ENCODE measurements around the gene ANKS3.

The ANKS3 gene

DNA sequence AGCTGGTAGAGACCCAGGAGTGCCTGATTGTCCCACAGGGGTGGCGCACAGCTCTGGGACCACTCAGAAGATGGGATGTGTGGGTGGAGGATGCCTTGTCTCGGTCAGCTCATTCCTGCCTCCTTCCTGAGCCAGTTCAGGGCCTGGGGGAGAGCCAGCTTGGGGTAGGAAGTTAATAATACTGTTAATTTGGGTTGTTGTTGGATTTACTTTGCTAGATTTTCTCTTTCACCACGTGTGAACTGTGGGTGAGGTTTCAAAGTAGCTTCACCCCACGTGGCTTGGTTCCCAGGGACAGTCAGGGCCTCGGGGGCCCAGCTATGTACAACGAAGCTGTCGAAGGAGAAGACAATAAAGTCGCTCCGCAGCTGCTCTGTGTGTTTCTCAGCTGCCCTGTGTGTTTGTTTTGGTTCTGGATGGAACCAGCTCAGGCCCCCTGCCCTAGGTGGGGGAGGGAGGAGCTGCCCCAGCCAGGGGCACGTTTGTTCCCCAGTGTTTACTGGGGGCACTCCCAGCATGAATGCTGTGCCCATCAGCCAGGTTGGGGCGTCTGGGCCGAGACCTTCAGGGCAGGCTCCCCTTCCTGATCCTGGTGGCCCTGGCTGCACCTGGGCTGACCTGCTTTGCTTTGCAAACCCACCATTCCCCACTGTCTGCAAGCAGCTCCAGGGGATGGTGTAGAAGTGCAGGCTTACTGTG lies 38.4 kb downstream of the ANKS3 start:
- DNase-seq (ENCODE audit: low read depth) = no peak

DNA sequence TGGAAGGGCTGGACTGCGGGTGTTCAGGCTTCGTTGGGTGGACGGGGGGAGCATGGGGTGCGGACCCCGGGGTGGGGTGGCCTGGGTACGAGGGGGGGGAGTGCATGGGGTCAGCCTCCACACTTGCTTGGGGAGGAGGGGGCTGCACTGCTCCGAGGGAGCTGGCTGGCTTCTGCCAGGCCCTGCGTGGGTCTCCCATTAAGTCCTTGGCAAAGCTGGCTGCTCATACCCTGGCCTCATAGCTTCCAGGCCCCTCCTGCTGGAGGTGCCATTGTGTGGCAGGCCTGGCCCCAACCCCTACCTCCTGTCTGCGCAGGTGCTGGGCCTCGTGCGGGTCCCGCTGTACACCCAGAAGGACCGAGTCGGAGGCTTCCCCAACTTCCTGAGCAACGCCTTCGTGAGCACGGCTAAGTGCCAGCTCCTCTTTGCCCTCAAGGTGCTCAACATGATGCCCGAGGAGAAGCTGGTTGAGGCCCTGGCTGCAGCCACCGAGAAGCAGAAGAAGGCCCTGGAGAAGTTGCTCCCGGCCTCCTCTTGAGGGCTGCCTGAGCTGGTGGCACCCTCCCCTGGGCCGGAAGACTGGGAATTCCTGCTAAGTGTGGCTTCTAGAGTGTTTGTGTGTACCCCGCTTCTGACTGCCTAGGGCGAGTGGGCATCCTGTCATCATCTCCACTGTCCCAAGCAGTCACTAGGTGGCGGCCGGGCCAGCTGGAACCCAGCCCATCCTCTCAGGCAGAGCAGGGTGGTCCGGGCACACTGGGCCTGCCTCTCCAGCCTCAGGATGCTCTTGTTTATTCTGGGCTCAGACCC lies 39.2 kb downstream of the ANKS3 start:
- no peak for DNase-seq (ENCODE audit: low read depth)

GRCh38 chr16:4693956-4694641 lies 40.0 kb downstream of the ANKS3 start:
- DNase-seq (ENCODE audit: low read depth) = peak; percentile 41

DNA sequence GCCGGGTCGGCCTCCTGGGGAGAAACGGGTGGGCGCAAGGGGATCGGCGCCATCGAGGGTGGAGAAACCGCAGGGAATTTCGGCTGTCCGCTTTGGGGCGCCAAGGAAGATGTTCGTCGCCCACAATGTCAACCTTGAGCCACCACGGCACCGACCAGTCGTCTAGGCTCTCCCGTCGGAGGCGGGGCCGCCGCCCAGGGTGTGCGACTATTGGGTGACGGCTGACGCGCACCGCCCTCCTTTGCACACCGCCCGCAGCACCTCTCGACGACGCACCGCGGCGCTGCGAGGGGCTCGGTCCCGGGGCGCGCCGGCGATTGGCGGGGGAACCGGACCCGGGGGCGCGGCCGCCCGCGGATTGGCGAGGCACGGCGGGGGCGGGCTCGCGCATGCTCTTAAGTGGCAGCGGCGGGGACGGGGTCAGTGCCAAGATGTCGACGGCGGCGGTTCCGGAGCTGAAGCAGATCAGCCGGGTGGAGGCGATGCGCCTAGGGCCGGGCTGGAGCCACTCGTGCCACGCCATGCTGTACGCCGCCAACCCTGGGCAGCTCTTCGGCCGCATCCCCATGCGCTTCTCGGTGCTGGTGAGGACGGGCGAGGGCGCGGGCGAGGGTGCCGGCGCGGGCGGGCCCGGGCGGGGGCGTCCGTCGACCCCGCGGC lies 40.6 kb downstream of the ANKS3 start, which contains the start of gene NUDT16L1:
Gene NUDT16L1, plus strand, starts transcription at position 267 of the 660 bp plus-strand sequence. Its CDS starts 165 bp downstream, at position 432.
- peak; percentile 94 for DNase-seq (ENCODE audit: low read depth)

DNA sequence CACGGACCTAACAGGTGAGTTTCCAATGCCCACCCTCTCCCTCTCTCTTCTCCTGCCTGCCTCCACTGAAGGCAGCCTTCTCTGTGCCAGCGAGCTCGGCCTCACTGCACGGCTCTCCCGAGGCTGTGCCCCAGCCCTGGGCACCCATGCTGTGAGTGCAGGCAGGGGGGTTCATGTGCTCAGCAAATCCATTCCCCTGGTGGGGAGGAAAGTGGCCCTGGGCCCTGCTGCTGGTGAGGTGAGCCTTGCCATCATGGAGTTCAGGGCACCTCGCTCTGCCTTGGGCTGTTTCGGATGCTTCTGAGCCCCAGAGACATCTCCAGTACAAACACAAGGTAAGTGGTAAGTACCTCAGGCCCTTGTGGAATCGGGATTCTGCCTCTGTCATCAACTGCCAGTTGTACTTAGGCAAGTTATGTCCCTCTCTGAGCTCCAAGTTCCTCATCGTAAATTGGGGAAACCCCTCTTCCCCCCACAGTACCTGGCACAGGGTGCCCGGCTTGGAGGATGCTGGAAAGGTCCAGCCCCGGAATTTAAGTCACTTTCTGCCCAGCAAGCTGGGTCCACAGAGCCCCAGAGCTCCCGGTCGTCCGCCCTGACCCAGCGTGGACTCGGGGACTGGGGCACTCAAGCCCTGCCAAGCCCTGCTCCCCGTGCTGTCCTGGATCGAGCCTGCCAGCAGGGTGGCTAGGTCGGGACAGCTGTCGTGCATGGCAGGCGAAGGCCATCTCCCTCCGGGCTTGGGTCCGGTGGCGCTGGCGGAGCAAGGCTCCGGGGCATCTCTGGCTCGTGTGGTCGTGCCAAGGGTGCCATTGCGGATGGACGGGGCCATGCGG lies 41.4 kb downstream of the ANKS3 start:
- DNase-seq (ENCODE audit: low read depth) = no peak

- DNase-seq (ENCODE audit: low read depth) = no peak
Observed at GRCh38 chr16:4691666-4692412, 42.2 kb downstream of the ANKS3 start.

- no peak for DNase-seq (ENCODE audit: low read depth)
Observed at GRCh38 chr16:4690946-4691665, 43.0 kb downstream of the ANKS3 start.

GRCh38 chr16:4689864-4690704 lies 44.0 kb downstream of the ANKS3 start:
- DNase-seq (ENCODE audit: low read depth) = no peak

- no peak for DNase-seq (ENCODE audit: low read depth)
Observed at GRCh38 chr16:4689091-4689671, 44.9 kb downstream of the ANKS3 start.

DNA sequence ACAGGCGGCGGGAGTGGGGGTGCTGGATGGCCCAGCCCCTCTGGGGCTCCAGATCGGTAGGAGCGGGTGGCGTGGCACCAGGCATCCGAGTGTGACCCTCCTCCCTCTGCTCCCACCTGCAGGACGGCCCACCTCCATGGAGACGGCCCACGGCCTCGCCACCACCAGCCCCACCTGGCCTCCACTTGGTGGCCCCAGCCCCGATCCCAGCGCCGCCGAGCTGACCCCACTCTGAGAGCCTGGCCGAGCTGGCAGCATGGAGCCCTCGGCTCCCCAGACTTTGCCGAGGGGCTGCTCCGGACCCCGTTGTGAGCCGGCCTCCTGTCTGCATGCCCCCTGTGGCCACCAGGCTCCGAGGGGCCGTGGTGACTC lies 45.4 kb downstream of the ANKS3 start:
- DNase-seq (ENCODE audit: low read depth) = no peak

DNA sequence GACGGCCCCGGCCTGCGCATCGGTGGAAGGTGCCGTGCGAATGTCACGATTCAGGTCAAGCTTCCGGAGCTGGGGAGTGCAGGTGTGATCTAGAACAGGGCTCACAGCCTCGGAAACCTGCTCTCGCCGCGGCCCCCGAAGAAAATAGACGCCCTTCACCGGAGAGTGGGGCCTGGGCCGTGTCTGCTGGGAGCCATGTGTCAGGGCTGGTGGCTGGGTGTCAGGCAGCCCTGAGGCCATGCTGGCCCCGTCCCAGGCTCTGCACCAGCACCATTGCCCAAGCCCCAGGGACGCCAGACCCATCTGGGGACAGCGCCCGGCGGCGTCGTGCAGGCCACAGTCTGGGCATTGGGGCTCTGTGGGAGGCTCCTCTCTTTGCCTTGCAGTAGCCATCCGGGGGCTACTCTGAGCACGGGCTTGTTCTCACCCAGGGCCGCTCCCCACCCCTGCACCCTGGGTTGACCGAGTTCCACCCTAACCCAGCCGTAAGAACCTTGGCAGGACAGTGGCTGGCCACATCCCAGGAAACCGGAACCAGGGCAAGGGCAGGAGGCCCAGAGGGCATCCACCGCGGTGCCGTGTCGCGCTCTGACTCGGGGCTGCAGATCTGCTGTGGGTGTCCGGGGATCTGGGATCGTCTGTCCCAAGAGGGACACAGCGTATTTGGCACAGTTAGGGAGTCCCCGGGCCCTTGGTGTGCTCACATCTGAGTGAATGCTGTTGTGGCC lies 46.0 kb downstream of the ANKS3 start:
- DNase-seq (ENCODE audit: low read depth) = no peak

GRCh38 chr16:4687416-4687815 lies 46.7 kb downstream of the ANKS3 start:
- DNase-seq (ENCODE audit: low read depth) = no peak

DNA sequence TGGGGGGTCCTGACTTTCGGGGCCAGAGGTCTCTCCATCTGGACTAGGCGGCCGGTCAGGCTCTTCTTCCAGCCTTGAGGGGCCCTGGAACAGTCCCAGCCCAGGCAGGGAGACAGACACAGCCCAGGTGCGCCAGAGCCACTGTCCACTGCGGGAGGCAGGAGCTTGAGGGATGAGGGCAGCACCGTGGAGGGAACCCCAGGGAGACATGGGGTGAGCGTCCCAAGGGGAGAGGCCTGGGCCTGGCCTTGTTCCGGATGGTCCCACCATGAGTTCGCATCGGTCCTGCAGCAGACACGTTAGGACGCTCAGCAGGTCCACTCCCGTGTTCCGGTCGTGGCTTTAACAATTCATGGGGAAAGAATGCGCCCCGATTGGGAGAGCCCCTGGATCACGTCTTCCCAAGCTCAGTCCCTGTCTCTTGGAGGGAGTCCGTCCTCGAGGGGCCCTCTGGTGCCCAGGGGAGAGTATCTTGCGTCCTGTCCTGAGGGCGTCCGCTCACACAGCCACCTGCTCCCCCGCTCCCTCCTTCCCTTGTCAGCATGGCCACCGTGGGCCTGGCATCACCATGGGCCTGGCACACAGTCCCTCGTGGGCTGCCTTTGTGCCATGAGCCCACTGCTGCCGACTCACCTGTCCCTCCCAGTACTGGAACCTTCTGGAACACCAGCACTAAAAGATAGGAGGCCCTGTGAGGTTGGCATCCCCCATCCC lies 47.4 kb downstream of the ANKS3 start:
- no peak for DNase-seq (ENCODE audit: low read depth)

DNA sequence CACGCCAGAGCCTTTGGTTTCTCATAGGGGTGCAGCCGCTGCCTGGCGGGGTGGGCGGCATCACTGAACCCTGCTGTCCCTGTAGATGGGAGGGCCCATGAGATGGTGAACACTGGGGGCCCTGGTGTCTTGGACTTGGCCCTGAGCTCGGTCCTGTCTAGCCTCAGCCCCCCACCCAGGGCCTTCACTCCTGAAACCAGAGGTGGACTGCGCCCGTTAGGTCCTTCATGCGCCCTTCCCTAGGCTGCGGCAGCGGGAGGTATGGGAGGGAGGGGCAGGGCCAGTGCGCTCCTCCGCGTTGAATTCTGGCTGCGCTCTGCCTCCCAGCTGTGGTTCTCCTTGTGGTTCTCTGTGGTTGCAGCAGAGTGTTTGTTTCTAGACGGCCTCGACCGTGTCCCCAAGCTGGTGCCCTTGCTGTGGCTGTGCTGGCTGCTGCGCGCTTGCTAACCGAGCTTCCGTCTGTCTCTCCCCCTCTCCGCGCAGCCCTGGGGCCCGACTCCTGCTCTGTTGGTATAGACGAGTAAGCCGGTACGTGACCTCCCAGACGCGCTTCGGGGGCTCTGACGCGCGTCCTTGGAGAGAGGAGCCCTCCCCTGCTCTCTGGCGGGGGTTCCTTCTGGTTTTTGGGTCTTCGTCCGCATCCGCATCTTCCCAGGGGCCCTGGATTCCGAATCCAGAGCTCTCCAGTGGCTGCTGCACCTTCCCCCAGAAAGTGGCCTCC lies 48.1 kb downstream of the ANKS3 start:
- DNase-seq (ENCODE audit: low read depth) = no peak

DNA sequence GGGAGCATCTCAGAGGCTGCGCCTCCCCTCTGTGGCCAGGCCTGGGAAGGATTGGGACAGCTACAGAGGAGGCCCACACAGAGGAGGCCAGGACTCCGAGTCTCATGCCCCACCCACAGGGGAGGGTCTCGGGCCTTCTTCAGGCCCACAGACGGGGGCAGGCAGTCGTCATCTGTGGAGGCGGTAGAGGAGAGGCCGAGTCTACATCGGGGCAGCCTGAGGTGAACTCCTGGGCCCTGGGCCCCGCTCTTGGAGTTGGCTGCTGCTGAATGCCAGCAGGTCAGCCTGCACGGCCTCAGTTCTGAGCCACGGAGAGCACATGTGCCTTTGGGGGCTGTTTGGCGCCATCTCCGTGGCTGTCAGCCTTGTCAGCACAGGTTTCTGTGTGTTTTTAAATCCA lies 48.8 kb downstream of the ANKS3 start:
- DNase-seq (ENCODE audit: low read depth) = no peak

DNA sequence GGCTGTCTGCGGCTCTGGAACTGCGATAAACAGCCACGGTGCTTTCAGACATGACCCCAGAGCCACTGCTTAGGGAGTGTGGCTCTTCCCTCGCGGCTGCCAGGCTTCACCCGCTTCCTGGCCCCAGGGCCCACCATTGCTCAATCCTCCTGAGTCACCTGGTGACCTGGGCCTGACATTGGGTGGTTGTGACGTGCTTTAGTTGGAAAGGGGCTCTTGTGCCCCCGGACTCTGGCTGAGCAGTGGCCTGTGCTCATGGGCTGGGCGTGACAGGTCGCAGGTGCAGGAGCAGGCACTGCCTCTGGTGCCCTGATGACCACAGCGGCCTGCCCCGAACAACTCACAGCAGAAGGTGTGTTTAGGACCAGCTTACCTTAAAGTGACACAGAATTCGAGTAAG lies 49.3 kb downstream of the ANKS3 start:
- no peak for DNase-seq (ENCODE audit: low read depth)

Measured in T-helper 22 cell (primary cell).